SU-DHL-6 (cell line): ENCODE measurements around the gene CACNB4.

Experiments
- H2AFZ ChIP-seq: fragments of 200-600 bp; sonication (generic); 2 replicates; pipeline ENCODE4 v1.6.1; 2014; ENCODE audit warnings: low read depth, mild to moderate bottlenecking, moderate library complexity, mixed read lengths, antibody characterized with exemption, low read length; ENCODE audit not compliant: severe bottlenecking
- H3F3A ChIP-seq: fragments of 200-600 bp; shearing (Covaris generic); 2 replicates; pipeline ENCODE4 v1.6.0; 2016; ENCODE audit warnings: antibody characterized with exemption, mild to moderate bottlenecking; ENCODE audit not compliant: insufficient read depth
- H3K27ac ChIP-seq: fragments of 200-600 bp; sonication (generic); 2 replicates; pipeline ENCODE4 v1.5.1; 2016; ENCODE audit warnings: low read depth, mild to moderate bottlenecking, low read length, moderate library complexity, mixed read lengths
- H3K27me3 ChIP-seq: fragments of 200-600 bp; sonication (generic), shearing (Covaris generic); 2 replicates; pipeline ENCODE4 v1.6.0; 2014; ENCODE audit warnings: mild to moderate bottlenecking, low read length
- H3K36me3 ChIP-seq: fragments of 200-600 bp; sonication (generic); 2 replicates; pipeline ENCODE4 v1.6.1; 2014; ENCODE audit warnings: mild to moderate bottlenecking, low read length, mixed read lengths
- H3K4me2 ChIP-seq: fragments of 300-600, 200-600 bp; shearing (Covaris generic), sonication (generic); 2 replicates; pipeline ENCODE4 v1.6.0; 2014; ENCODE audit warnings: low read length, low read depth, mild to moderate bottlenecking; ENCODE audit not compliant: poor library complexity, severe bottlenecking
- H3K4me3 ChIP-seq: fragments of 200-600 bp; sonication (generic); 2 replicates; pipeline ENCODE4 v1.5.1; 2014; ENCODE audit warnings: antibody characterized with exemption, low read length, mild to moderate bottlenecking, mixed read lengths; ENCODE audit not compliant: insufficient read depth, poor library complexity, severe bottlenecking
- H3K79me2 ChIP-seq: fragments of 200-600 bp; sonication (generic); 2 replicates; pipeline ENCODE4 v1.6.1; 2014; ENCODE audit warnings: mild to moderate bottlenecking, low read length, moderate library complexity; ENCODE audit not compliant: insufficient read depth
- H3K9ac ChIP-seq: fragments of 200-600 bp; sonication (generic); 2 replicates; pipeline ENCODE4 v1.7.0; 2014; ENCODE audit warnings: mild to moderate bottlenecking, low read length
- H3K9me2 ChIP-seq: fragments of 200-600 bp; sonication (generic); replicated peaks from 2 replicates; pipeline ENCODE4 v1.6.1; 2014; ENCODE audit warnings: low read length; ENCODE audit not compliant: insufficient read depth
- H3K9me3 ChIP-seq: fragments of 200-600 bp; sonication (generic); 2 replicates; pipeline ENCODE4 v1.6.1; 2014; ENCODE audit warnings: low read length, mixed read lengths; ENCODE audit not compliant: insufficient read depth
- H4K20me1 ChIP-seq: fragments of 200-600 bp; sonication (generic); 2 replicates; pipeline ENCODE4 v1.6.1; 2014; ENCODE audit warnings: low read depth, mild to moderate bottlenecking, antibody characterized with exemption, low read length, moderate library complexity, mixed read lengths
- CTCF ChIP-seq: fragments of 200-600 bp; sonication (generic); IDR thresholded peaks from one replicate; pipeline ENCODE4 v1.5.1; 2017; ENCODE audit warnings: antibody characterized with exemption, mild to moderate bottlenecking, low read length, moderate library complexity; ENCODE audit not compliant: insufficient read depth, poor library complexity, severe bottlenecking
- EZH2phosphoT487 ChIP-seq: fragments of 200-600 bp; sonication (generic), shearing (Covaris generic); conservative IDR thresholded peaks from 2 replicates; pipeline ENCODE4 v1.6.1; 2018; ENCODE audit warnings: mild to moderate bottlenecking, antibody characterized with exemption, low read length, moderate library complexity, mixed read lengths

Gene CACNB4

GRCh38 chr2:152103271-152103670, 4.4 kb upstream of the CACNB4 start:
- Histone ChIP-seq H3K4me2 (no peak overlapping the region), H3F3A (no peaks in the 10 kb centered on the region), H3K27ac (no peak overlapping the region), H3K9me2 (no peaks in the 10 kb centered on the region), H3K36me3 (no peaks in the 10 kb centered on the region), H3K79me2 (no peaks in the 10 kb centered on the region), H3K9ac (no peak overlapping the region), H2AFZ (no peak overlapping the region), H4K20me1 (no peaks in the 10 kb centered on the region), H3K4me3 (no peak overlapping the region), H3K27me3 (no peaks in the 10 kb centered on the region), H3K9me3 (no peaks in the 10 kb centered on the region)
- TF ChIP-seq CTCF (no peak), EZH2phosphoT487 (no peak)

GRCh38 chr2:152100961-152101360, 2.1 kb upstream of the CACNB4 start:
- Histone ChIP-seq H3K27ac (no peak overlapping the region), H3K4me2 (no peak overlapping the region), H3K27me3 (no peaks in the 10 kb centered on the region)

GRCh38 chr2:152099367-152100050, 665 bp upstream of the CACNB4 start:
- peak overlapping the region; percentile 35 for H3K4me2 ChIP-seq
- no peaks in the 10 kb centered on the region for H3K27me3 ChIP-seq

More at GRCh38 chr2:152100961-152101360, 2.1 kb upstream of the CACNB4 start:
- no peaks in the 10 kb centered on the region for H3K36me3 ChIP-seq
- no peaks in the 10 kb centered on the region for H4K20me1 ChIP-seq
- no peaks in the 10 kb centered on the region for H3K9me3 ChIP-seq
- no peak overlapping the region for H3K9ac ChIP-seq
- H3K9me2 ChIP-seq, result no peaks in the 10 kb centered on the region
- TF ChIP-seq CTCF, result no peak
- no peak for TF ChIP-seq EZH2phosphoT487
- H3F3A ChIP-seq, result no peaks in the 10 kb centered on the region
- H3K79me2 ChIP-seq, result no peaks in the 10 kb centered on the region
- H2AFZ ChIP-seq, result no peak overlapping the region
- no peak overlapping the region for H3K4me3 ChIP-seq

More at GRCh38 chr2:152099367-152100050, 665 bp upstream of the CACNB4 start:
- Histone ChIP-seq H3K27ac (no peak overlapping the region), H3K9me2 (no peaks in the 10 kb centered on the region), H3K9ac (no peak overlapping the region), H3K4me3 (no peak overlapping the region), H3K9me3 (no peaks in the 10 kb centered on the region), H2AFZ (no peak overlapping the region), H3K36me3 (no peaks in the 10 kb centered on the region), H4K20me1 (no peaks in the 10 kb centered on the region), H3F3A (no peaks in the 10 kb centered on the region), H3K79me2 (no peaks in the 10 kb centered on the region)
- TF ChIP-seq EZH2phosphoT487, result no peak
- no peak for TF ChIP-seq CTCF
